ENCODE results near the gene CPSF7. TPM values are rescaled to one million over a fixed set of nuclear protein-coding genes. Genes with fewer than 3 reads are reported as not detected.

The CPSF7 gene
- total RNA-seq, 1 donor from 2014 or later: 141 TPM

- intact Hi-C loops (cut with micrococcal nuclease): no loop called here
- no peaks in the 10 kb centered on the region for H3K9me3 Mint-ChIP-seq
- no peak overlapping the region for H3K27ac Mint-ChIP-seq
- DNase-seq (ENCODE audit: low spot score): no peak
- peaks cover 58% of the 10 kb centered on the region for H3K4me1 Mint-ChIP-seq (ENCODE audit: low read depth)
- no peak overlapping the region for H3K4me3 Mint-ChIP-seq
- no peaks in the 10 kb centered on the region for H3K27me3 Mint-ChIP-seq (ENCODE audit: insufficient read depth)
- peaks cover 67% of the 10 kb centered on the region for H3K36me3 Mint-ChIP-seq (ENCODE audit: low read depth)
These were observed 7.5 kb downstream of the CPSF7 start for GRCh38 chr11:61422226-61422625.

GRCh38 chr11:61418136-61418535 lies 11.6 kb downstream of the CPSF7 start:
- Mint-ChIP-seq H3K4me1 (ENCODE audit: low read depth) (peaks cover 56% of the 10 kb centered on the region), H3K9me3 (no peaks in the 10 kb centered on the region), H3K36me3 (ENCODE audit: low read depth) (peaks cover 68% of the 10 kb centered on the region), H3K4me3 (no peak overlapping the region), H3K27me3 (ENCODE audit: insufficient read depth) (no peaks in the 10 kb centered on the region), H3K27ac (no peak overlapping the region)
- DNase-seq (ENCODE audit: low spot score): no peak
- intact Hi-C loops (cut with micrococcal nuclease): no loop called here

GRCh38 chr11:61417670-61418069 lies 12.1 kb downstream of the CPSF7 start:
- intact Hi-C loops (cut with micrococcal nuclease): no loop called here

DNA sequence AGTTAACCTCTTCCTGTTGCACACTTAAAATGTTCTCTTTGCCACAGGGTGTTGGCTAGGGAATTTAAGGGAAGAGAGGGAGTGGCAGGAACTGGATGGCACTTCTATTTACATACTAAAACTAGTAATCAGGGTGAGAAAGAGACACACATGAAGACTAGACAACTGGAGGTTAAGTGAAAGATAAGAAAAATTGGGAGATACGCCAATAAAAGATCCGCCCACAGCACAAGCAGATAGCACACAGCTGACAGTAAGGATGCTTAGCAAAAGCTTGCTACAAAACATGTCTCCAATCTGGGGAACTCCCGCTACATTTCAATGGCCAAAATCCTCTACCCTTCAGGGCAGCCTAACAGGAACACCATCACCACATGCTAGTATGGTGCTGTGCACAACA lies 12.8 kb downstream of the CPSF7 start:
- Mint-ChIP-seq H3K27me3 (ENCODE audit: insufficient read depth) (no peaks in the 10 kb centered on the region), H3K9me3 (no peaks in the 10 kb centered on the region), H3K36me3 (ENCODE audit: low read depth) (peaks cover 66% of the 10 kb centered on the region), H3K4me3 (no peak overlapping the region), H3K27ac (no peak overlapping the region), H3K4me1 (ENCODE audit: low read depth) (peaks cover 49% of the 10 kb centered on the region)
- intact Hi-C loops (cut with micrococcal nuclease): no loop called here
- no peak for DNase-seq (ENCODE audit: low spot score)

More at GRCh38 chr11:61417670-61418069, 12.1 kb downstream of the CPSF7 start:
- Mint-ChIP-seq H3K4me3 (no peak overlapping the region), H3K27ac (peak overlapping the region; percentile 58), H3K27me3 (ENCODE audit: insufficient read depth) (no peaks in the 10 kb centered on the region), H3K36me3 (ENCODE audit: low read depth) (peaks cover 68% of the 10 kb centered on the region), H3K9me3 (no peaks in the 10 kb centered on the region), H3K4me1 (ENCODE audit: low read depth) (peaks cover 55% of the 10 kb centered on the region)
- DNase-seq (ENCODE audit: low spot score): no peak

- Mint-ChIP-seq H3K36me3 (ENCODE audit: low read depth) (peaks cover 66% of the 10 kb centered on the region), H3K27me3 (ENCODE audit: insufficient read depth) (no peaks in the 10 kb centered on the region), H3K27ac (no peak overlapping the region), H3K9me3 (no peaks in the 10 kb centered on the region), H3K4me1 (ENCODE audit: low read depth) (peaks cover 43% of the 10 kb centered on the region), H3K4me3 (no peak overlapping the region)
- DNase-seq (ENCODE audit: low spot score): no peak
- intact Hi-C loops (cut with micrococcal nuclease): no loop called here
These were observed 14.4 kb downstream of the CPSF7 start for GRCh38 chr11:61415381-61415780.

GRCh38 chr11:61414547-61414946 lies 15.2 kb downstream of the CPSF7 start:
- peaks cover 43% of the 10 kb centered on the region for H3K4me1 Mint-ChIP-seq (ENCODE audit: low read depth)
- peak overlapping the region; percentile 54 for H3K27ac Mint-ChIP-seq
- no peaks in the 10 kb centered on the region for H3K27me3 Mint-ChIP-seq (ENCODE audit: insufficient read depth)
- H3K9me3 Mint-ChIP-seq: no peaks in the 10 kb centered on the region
- peaks cover 62% of the 10 kb centered on the region for H3K36me3 Mint-ChIP-seq (ENCODE audit: low read depth)
- no peak for DNase-seq (ENCODE audit: low spot score)
- intact Hi-C loops (cut with micrococcal nuclease): no loop called here
- H3K4me3 Mint-ChIP-seq: no peak overlapping the region

DNA sequence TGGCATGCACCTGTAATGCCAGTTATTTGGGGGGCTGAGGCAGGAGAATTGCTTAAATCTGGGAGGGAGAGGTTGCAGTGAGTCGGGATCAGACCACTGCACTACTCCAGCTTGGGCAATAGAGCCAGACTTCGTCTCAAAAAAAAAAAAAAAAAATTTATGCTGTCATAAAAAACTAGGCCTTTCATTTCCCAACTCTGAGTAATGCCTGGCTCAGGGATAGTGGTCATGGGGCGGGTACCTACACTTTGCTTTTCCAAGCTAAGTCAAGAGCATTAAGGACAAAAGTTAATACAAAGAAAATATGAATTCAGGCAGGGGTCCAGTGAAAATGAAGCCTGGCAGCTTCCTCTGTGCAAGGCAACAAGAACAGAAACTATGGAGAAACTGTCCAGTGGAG lies 16.3 kb downstream of the CPSF7 start:
- Mint-ChIP-seq H3K4me3 (no peak overlapping the region), H3K27ac (peak overlapping the region; percentile 72), H3K27me3 (ENCODE audit: insufficient read depth) (no peaks in the 10 kb centered on the region), H3K9me3 (no peaks in the 10 kb centered on the region), H3K4me1 (ENCODE audit: low read depth) (peaks cover 42% of the 10 kb centered on the region), H3K36me3 (ENCODE audit: low read depth) (peaks cover 61% of the 10 kb centered on the region)
- DNase-seq (ENCODE audit: low spot score): no peak
- intact Hi-C loops (cut with micrococcal nuclease): no loop called here

- intact Hi-C loops (cut with micrococcal nuclease): no loop called here
- DNase-seq (ENCODE audit: low spot score): no peak
- H3K27me3 Mint-ChIP-seq (ENCODE audit: insufficient read depth): no peaks in the 10 kb centered on the region
- peaks cover 62% of the 10 kb centered on the region for H3K36me3 Mint-ChIP-seq (ENCODE audit: low read depth)
- H3K4me1 Mint-ChIP-seq (ENCODE audit: low read depth): peaks cover 23% of the 10 kb centered on the region
- no peak overlapping the region for H3K4me3 Mint-ChIP-seq
- no peak overlapping the region for H3K27ac Mint-ChIP-seq
- no peaks in the 10 kb centered on the region for H3K9me3 Mint-ChIP-seq
These were observed 18.2 kb downstream of the CPSF7 start for GRCh38 chr11:61411589-61411988.

DNA sequence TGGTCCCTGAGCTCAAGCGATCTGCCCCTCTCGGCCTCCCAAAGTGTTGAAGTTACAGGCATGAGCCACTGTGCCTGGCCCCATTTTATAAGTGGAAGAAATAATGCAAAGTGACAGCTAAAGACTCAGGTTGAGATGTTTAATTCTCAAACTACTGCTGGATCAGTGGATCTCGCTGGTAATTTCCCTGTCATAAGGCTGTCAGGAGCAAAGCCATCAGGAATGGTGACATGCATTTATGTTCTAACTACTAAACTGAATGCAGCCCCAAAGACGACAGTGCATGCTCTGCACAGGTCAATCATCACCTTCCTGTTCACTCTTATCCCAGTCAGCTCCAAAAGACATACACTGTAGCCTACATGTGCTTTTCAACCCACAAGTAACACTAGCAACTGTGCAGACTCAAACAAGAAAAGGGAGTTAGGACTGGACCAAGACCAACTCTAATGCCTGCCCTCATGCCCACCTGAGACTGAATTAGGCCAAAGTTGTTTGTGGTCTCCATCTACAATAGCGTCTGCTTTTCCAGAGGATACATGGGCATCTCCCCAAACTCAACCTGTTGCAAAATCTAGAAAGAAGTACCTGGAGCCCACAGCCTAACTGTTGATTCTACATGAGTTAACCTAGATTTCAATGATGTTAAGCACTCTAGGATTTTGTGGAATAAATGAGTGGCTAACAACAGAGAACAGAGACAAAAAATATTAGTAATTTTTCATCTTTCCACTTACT lies 22.6 kb downstream of the CPSF7 start:
- H3K9me3 Mint-ChIP-seq: no peaks in the 10 kb centered on the region
- no peak overlapping the region for H3K4me3 Mint-ChIP-seq
- no peaks in the 10 kb centered on the region for H3K27me3 Mint-ChIP-seq (ENCODE audit: insufficient read depth)
- no peak for DNase-seq (ENCODE audit: low spot score)
- H3K27ac Mint-ChIP-seq: no peak overlapping the region
- no peaks in the 10 kb centered on the region for H3K4me1 Mint-ChIP-seq (ENCODE audit: low read depth)
- H3K36me3 Mint-ChIP-seq (ENCODE audit: low read depth): peaks cover 54% of the 10 kb centered on the region
- intact Hi-C loops (cut with micrococcal nuclease): no loop called here

- no peaks in the 10 kb centered on the region for H3K4me1 Mint-ChIP-seq (ENCODE audit: low read depth)
- no peak overlapping the region for H3K27ac Mint-ChIP-seq
- H3K27me3 Mint-ChIP-seq (ENCODE audit: insufficient read depth): no peaks in the 10 kb centered on the region
- intact Hi-C loops (cut with micrococcal nuclease): no loop called here
- no peaks in the 10 kb centered on the region for H3K9me3 Mint-ChIP-seq
- H3K36me3 Mint-ChIP-seq (ENCODE audit: low read depth): peaks cover 51% of the 10 kb centered on the region
- H3K4me3 Mint-ChIP-seq: no peak overlapping the region
- DNase-seq (ENCODE audit: low spot score): no peak
These were observed 23.7 kb downstream of the CPSF7 start for GRCh38 chr11:61406067-61406466.

DNA sequence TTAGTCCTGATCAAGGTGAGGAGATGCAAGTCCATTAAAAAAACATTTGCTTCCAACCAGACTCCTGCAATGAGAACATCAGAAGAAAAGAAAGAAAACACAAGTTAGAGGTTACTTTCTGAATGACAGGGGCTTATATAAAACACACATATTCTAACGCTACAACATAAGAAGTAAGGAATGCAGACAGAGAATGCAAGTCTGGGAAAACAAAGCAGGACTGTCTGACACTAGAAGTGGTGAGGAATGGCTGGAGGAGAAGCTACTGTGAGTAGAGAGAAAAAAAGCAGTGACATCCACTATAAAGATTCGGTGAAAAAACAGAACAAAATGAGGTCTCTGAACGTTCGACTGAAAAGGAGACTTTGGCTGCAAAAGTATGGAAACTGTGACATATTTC lies 25.1 kb downstream of the CPSF7 start:
- Mint-ChIP-seq H3K27me3 (ENCODE audit: insufficient read depth) (no peaks in the 10 kb centered on the region), H3K4me1 (ENCODE audit: low read depth) (no peaks in the 10 kb centered on the region), H3K36me3 (ENCODE audit: low read depth) (peaks cover 49% of the 10 kb centered on the region), H3K9me3 (no peaks in the 10 kb centered on the region), H3K4me3 (no peak overlapping the region), H3K27ac (peak overlapping the region; percentile 40)
- no peak for DNase-seq (ENCODE audit: low spot score)
- intact Hi-C loops (cut with micrococcal nuclease): no loop called here

DNA sequence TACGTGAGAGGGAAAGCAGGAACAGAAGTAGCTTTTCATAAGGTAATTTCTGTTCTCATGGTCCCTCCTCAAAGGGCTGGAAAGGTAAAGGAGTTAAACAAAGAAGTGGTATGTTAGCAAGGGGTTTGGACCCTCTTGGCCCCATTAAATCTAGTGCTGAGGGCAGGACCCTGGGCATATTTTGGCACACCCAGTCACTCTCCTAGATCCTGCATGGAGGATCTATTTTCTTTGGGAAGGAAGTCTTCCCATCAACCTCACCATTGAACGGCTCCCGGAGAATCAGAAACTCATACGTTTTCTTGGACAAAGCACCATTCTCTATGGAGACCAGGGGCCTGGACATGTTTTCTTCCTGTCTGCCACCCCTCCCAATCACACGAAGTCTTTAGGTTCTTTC lies 25.7 kb downstream of the CPSF7 start:
- Mint-ChIP-seq H3K36me3 (ENCODE audit: low read depth) (peaks cover 49% of the 10 kb centered on the region), H3K4me3 (no peak overlapping the region), H3K27ac (no peak overlapping the region), H3K4me1 (ENCODE audit: low read depth) (no peaks in the 10 kb centered on the region), H3K9me3 (no peaks in the 10 kb centered on the region), H3K27me3 (ENCODE audit: insufficient read depth) (no peaks in the 10 kb centered on the region)
- DNase-seq (ENCODE audit: low spot score): no peak
- intact Hi-C loops (cut with micrococcal nuclease): no loop called here

- intact Hi-C loops (cut with micrococcal nuclease): no loop called here
- peaks cover 52% of the 10 kb centered on the region for H3K36me3 Mint-ChIP-seq (ENCODE audit: low read depth)
These were observed 26.1 kb downstream of the CPSF7 start for GRCh38 chr11:61403658-61404057.

GRCh38 chr11:61401573-61401972 lies 28.2 kb downstream of the CPSF7 start:
- H3K36me3 Mint-ChIP-seq (ENCODE audit: low read depth): peaks cover 44% of the 10 kb centered on the region

More at GRCh38 chr11:61403658-61404057, 26.1 kb downstream of the CPSF7 start:
- no peaks in the 10 kb centered on the region for H3K9me3 Mint-ChIP-seq
- no peak overlapping the region for H3K27ac Mint-ChIP-seq
- H3K4me1 Mint-ChIP-seq (ENCODE audit: low read depth): no peaks in the 10 kb centered on the region
- H3K27me3 Mint-ChIP-seq (ENCODE audit: insufficient read depth): no peaks in the 10 kb centered on the region
- H3K4me3 Mint-ChIP-seq: no peak overlapping the region
- DNase-seq (ENCODE audit: low spot score): no peak

More at GRCh38 chr11:61401573-61401972, 28.2 kb downstream of the CPSF7 start:
- Mint-ChIP-seq H3K27me3 (ENCODE audit: insufficient read depth) (no peaks in the 10 kb centered on the region), H3K4me3 (no peak overlapping the region), H3K4me1 (ENCODE audit: low read depth) (no peaks in the 10 kb centered on the region), H3K27ac (no peak overlapping the region), H3K9me3 (no peaks in the 10 kb centered on the region)
- intact Hi-C loops (cut with micrococcal nuclease): no loop called here
- no peak for DNase-seq (ENCODE audit: low spot score)

All from activated T-helper 1 cell treated with anti-CD3 and anti-CD28 coated beads, Interleukin-12 subunit alpha, Interleukin-12 subunit beta, Interleukin-2, Interleukin-4 antibody, amounts not matched to agents 30 ng/mL and 10 ng/mL and 1 ng/mL, durations not matched to agents 14 hours and 24 hours and 36 hours (primary cell).